NCI-H2029 (cell line): ENCODE measurements around the gene CEP83.
"Not testable (repeated sequence)": the region's sequence is repeated elsewhere in the genome, so short reads cannot be mapped to it uniquely, and the experiment has no call there.

ENCODE experiments used
- DNase-seq: peaks from one replicate; lab custom pipeline; 2025; lab: John Stamatoyannopoulos, UW

CEP83 gene

GRCh38 chr12:94433744-94434143 is 25.9 kb downstream of the CEP83 start:
- no peak for DNase-seq

GRCh38 chr12:94430304-94430703 is 29.4 kb downstream of the CEP83 start:
- no peak for DNase-seq

- no peak for DNase-seq
Measured at GRCh38 chr12:94429633-94430032, 30.0 kb downstream of the CEP83 start.

GRCh38 chr12:94429191-94429590 is 30.5 kb downstream of the CEP83 start:
- no peak for DNase-seq

- peak; percentile 61 for DNase-seq
Measured at GRCh38 chr12:94427501-94428381, 31.9 kb downstream of the CEP83 start.

- DNase-seq: no peak
Measured at GRCh38 chr12:94426049-94426448, 33.6 kb downstream of the CEP83 start.

- not testable (repeated sequence) for DNase-seq
Measured at GRCh38 chr12:94424830-94425229, 34.8 kb downstream of the CEP83 start.

GRCh38 chr12:94421868-94422740 is 37.6 kb downstream of the CEP83 start:
- no peak for DNase-seq

- no peak for DNase-seq
Measured at GRCh38 chr12:94418517-94418916, 41.1 kb downstream of the CEP83 start.

- DNase-seq: no peak
Measured at GRCh38 chr12:94416613-94417012, 43.1 kb downstream of the CEP83 start.

GRCh38 chr12:94415066-94415465 is 44.6 kb downstream of the CEP83 start:
- no peak for DNase-seq

GRCh38 chr12:94405413-94406116 is 54.1 kb downstream of the CEP83 start:
- no peak for DNase-seq

- no peak for DNase-seq
Measured at GRCh38 chr12:94404854-94405253, 54.8 kb downstream of the CEP83 start.

GRCh38 chr12:94401326-94401725 is 58.3 kb downstream of the CEP83 start:
- no peak for DNase-seq

- DNase-seq: not testable (repeated sequence)
Measured at GRCh38 chr12:94398685-94399084, 61.0 kb downstream of the CEP83 start.

- no peak for DNase-seq
Measured at GRCh38 chr12:94397401-94397800, 62.3 kb downstream of the CEP83 start.

- DNase-seq: not testable (repeated sequence)
Measured at GRCh38 chr12:94396014-94396413, 63.7 kb downstream of the CEP83 start.

- DNase-seq: no peak
Measured at GRCh38 chr12:94390130-94390485, 69.6 kb downstream of the CEP83 start.

- DNase-seq: peak; percentile 21
Measured at GRCh38 chr12:94389482-94390129, 70.1 kb downstream of the CEP83 start.

- no peak for DNase-seq
Measured at GRCh38 chr12:94386422-94386821, 73.2 kb downstream of the CEP83 start.

GRCh38 chr12:94384030-94384429 is 75.6 kb downstream of the CEP83 start:
- DNase-seq: no peak

GRCh38 chr12:94380507-94380906 is 79.2 kb downstream of the CEP83 start:
- no peak for DNase-seq
